GM18498 (cell line): ENCODE results near the gene NPNT.

Experiments used
- ATAC-seq: cut with Tn5 transposase; IDR thresholded peaks from one replicate; pipeline ENCODE4 v1.9.1; 2021; ENCODE audit warnings: mild to moderate bottlenecking, moderate library complexity; ENCODE audit not compliant: unreplicated experiment

Gene NPNT

DNA sequence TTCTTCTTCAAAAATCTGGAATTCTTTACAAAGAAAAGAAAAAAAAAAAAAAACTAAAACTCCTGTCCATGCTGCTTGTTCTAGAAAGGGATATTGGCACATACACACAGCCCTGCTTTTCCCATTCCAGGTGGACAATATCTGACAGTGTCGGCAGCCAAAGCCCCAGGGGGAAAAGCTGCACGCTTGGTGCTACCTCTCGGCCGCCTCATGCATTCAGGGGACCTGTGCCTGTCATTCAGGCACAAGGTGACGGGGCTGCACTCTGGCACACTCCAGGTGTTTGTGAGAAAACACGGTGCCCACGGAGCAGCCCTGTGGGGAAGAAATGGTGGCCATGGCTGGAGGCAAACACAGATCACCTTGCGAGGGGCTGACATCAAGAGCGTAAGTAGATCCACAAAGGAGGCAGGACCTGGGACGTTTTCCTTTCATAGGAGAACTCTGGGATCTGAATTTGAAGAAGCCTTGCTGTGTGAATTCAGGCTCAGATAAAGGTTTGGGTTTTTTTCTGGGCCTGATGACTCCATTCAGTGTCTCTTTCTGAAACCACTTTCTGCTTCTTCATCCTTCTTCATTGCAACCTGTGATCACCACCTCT is 71.9 kb downstream of the NPNT start:
- no peak for ATAC-seq

DNA sequence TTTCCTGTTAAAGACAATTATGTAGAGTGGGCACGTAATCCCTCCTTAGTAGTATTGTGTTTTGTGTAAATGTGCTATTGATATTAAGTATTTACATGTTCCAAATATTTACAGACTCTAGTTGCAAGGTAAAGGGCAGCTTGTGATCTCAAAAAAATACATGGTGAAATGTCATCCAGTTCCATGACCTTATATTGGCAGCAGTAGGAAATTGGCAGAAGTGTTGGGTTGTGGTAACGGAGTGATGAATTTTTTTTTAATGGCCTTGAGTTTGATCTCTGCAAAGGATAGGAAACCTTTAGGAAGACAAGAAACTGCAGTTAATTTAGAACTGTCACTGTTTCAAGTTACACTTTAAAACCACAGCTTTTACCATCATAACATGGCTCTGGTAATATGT is 74.3 kb downstream of the NPNT start:
- no peak for ATAC-seq

DNA sequence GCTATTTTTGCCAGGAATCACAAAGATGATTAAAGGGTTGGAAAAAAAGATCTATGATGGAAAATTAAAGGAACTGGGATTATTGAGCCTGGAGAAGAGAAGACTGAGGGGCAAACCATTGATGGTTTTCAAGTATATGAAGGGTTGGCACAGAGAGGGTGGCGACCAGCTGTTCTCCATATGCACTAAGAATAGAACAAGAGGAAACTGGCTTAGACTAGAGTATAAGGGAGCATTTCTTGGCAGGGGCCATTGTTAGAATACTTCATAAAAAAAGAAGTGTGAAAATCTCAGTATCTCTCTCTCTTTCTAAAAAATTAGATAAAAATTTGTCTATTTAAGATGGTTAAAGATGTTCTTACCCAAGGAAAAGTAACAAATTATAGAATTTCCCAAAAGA is 75.1 kb downstream of the NPNT start:
- no peak for ATAC-seq

DNA sequence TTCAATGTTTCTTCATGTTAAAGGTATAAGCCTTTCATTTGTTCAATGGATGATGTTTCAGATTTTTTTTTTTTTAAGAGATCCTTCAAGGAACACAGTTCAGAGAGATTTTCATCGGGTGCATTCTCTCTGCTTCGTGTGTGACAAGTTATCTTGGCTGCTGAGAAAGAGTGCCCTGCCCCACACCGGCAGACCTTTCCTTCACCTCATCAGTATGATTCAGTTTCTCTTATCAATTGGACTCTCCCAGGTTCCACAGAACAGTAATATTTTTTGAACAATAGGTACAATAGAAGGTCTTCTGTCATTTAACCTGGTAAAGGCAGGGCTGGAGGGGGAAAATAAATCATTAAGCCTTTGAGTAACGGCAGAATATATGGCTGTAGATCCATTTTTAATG is 75.8 kb downstream of the NPNT start:
- ATAC-seq, result no peak

DNA sequence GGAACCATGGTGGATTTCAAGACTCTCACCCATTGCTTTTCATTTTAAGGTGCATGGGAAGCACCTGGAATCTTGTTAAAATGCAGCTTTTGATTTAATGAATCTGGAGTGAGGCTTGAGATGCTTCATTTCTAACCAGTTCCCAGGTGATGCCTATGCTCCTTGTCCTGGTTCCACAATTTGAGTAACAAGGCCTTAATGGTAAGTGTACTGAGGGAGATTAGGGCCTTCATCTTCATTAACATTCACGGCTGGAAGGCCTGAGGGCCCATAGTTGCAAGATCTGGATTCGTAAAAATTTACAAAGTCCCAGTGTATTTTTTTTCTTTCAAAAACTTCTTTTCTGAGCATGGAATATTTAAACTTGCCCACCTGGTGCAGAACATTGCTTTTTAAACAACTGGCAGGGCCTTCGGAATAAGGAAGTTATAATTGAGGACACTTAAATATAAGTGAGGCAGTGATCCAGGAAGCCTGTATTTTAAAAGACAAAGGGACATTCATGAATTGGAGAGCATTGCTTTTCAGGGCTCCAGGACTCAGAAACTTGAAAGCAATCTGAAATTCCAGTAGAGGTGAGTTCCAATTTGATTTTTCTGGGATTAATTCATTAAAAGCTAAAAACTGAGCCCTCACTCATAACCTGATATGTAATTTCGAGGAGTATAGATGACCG is 77.8 kb downstream of the NPNT start:
- ATAC-seq, result no peak

DNA sequence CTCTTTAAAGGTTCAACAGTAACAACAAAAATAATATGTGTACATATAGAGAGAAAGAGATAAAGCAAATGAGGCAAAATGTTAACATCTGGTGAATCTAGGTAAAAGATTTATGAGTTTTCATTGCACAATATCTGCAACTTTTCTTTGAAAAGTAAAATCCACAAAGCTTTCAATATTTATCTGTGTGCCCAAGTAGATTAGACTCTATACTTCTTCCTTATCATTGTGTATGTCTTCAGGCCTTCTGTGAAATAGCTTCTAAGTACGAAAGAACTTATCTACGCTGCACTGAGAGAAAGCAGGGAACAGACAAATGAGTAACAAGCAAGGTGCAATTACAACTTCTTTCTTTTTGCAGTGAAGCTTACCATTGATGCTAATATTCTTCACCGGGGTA is 81.6 kb downstream of the NPNT start:
- no peak for ATAC-seq

DNA sequence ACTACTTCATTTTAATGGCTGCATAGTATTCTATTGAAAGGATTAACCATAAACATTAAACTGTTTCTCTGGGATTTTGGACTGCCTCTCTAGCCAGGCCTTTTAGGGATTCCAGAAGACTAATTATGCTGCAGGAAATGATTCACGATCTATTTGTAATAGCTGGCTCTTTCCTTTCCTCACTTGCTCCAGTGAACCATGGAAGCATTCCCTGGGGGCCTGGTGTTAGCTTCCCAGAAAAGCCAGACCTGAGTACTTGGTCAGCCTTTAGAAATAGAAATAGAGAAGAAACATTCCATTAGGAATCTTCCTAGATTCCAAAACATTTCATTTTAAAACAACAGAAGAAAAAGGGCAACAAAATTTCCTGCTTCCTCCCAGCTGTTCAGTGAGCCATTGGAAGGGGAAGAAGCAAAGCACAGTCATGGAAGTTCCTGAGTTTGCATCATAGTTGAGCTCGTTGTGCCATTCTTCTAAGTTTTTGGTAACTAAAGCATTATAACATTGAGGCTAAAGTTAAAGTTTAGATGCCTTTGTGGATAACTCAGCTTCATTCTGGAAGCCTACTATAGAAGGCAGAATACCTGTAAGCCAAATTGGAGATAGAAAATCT is 83.5 kb downstream of the NPNT start:
- ATAC-seq, result no peak

DNA sequence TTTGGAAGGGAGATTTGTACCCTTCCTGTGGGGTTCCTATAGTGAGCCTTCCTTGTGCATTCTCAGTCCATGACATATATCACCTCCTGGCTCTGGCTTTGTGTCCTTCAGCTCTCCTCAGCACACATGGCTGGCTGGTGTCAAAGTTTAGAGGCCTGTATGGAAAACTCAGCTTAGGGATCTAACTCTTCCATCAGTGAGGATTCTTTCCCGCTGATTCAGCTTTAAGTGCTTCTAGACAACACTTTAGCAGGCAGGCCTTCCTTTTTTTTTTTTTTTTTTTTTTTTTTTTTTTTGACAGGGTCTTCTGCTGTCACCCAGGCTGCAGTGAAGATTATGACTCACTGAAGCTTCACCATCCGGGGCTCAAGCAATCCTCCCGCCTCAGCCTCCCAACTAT is 84.2 kb downstream of the NPNT start:
- no peak for ATAC-seq

DNA sequence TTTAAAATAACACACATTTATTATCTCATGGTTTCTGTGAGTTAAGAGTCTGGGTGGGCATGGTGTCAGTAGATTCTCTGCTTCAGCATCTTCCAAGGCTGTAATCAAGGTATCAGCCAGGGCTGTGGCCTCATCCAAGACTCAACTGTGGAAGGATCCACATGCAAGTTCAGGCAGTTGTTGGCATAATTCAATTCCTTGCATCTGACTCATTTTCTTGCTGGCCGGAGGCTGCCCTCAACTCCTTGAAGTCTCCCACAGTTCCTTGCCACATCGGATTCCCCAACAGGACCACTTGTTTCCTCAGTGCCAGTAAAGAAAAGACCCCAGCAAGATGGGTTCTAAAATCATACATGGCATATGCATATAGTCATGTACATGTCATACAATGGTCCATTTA is 93.4 kb downstream of the NPNT start:
- no peak for ATAC-seq

DNA sequence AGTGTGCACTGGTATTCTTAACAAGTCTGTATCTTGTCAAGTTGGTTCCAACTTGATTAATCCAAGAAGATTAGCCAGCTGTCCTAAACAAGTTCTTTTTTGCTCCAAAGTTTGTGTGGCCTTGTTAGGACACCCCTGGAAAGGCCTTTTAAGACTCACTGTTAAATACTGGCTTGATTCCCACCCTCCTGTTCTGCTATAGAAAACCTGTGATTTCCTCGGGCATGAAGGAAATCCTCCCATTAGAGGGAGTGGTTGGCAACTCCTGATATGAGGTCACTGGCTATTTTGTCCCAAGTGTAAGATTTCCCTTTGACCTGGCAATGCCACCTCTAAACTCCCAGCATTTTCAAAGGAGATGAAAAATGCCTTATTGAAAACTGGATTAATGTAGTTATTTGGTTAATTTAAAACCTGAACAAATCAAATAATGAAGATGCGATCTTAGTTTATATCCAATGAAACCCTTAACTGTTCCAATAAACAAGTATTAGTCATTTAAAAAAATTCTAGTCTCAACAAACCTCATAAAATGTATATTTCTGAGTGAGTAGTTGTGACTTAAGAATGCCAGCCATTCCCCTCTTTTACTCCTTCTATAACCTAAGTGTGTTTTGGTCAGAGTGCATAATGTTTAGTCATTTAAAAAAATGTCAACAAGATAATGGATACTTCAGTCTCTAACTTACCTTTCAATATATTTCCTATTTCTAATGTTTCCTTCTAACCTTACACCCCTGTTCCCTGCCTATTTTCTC is 94.4 kb downstream of the NPNT start:
- no peak for ATAC-seq

DNA sequence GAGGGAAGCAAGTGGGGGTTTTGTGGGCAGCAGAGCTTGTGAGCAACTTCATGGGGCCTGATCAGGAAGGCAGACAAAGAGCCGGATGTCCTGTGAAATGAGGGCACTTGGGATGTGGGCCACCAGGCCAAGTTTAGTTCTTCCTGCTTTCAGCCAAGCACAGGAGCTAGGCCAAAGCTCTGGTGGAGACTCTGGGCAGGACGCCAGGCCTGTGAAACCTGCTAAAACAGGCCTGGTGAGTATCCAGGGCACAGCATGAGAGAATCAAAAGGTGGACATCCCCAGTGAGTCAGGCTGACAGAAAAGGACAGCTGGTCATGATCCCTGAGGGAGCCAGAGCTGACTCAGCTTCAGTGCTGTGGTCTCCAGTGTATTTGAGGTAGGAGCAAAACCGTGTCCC is 95.7 kb downstream of the NPNT start:
- no peak for ATAC-seq

DNA sequence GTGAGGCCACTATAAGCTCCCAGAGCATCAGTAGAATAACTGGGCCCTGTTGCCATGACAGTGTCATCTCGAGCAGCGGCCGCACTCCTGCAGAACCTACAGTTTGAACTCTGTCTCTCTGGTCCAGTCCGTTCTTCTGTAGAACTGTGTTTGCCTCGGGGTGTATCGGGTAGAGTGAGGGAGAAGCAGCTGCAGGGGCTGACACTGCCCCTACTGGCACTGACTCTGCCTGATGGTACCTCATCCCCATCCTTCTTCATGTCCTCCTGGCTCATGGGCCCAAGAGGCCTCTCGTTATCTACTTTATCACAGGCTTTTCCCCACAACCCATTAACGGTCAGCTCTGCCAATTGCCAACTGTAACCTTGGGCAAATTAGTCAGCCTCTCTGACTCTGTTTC is 96.5 kb downstream of the NPNT start:
- ATAC-seq, result no peak

DNA sequence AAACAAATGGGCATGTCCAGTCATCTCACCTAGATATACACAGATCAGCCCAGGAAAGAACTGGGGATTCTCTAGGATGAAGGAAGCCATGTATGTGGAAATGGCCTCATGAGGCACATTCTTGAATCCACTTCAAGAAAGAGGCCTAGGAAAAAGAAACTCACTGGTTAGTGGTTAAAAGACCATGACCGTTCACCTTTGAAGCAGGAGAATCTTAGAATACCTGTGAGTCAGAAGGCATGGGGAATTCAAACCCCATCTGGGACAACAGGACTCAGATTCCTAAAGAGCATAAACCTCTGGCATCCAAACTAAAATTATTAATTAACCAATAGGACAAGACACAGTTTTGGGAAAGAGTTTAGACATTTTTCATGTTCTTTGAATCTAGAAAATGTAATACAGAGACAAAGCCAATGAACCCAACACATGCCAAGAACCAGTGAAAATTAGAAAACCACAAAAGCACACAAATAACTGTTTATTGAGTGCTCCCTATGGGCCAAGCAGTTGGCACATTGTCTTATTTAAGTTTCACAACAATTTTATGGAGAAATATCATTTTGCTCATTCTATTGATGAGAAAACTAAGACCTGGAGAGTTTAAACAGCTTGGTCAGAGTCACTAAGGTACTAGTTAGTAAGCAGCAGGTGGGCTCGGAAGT is 97.5 kb downstream of the NPNT start:
- ATAC-seq, result no peak

DNA sequence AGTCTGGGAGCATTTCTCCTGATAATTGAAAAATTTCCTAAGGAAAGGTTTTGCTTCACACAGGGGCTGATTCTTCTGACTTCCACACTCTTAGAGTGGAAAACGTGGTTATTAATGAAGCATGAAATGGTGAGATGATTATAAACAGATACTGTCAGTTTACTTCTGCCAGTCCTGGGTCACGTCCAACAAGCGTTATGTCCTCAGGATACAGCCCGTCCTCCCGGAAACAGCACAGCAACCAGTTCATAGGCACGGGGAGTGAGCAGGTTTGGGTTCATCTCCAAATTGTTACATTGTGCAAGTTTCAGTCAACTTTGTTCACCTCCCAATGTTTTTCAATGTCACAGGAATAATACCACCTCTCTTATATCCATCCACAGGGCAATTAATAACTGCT is 98.8 kb downstream of the NPNT start:
- no peak for ATAC-seq

DNA sequence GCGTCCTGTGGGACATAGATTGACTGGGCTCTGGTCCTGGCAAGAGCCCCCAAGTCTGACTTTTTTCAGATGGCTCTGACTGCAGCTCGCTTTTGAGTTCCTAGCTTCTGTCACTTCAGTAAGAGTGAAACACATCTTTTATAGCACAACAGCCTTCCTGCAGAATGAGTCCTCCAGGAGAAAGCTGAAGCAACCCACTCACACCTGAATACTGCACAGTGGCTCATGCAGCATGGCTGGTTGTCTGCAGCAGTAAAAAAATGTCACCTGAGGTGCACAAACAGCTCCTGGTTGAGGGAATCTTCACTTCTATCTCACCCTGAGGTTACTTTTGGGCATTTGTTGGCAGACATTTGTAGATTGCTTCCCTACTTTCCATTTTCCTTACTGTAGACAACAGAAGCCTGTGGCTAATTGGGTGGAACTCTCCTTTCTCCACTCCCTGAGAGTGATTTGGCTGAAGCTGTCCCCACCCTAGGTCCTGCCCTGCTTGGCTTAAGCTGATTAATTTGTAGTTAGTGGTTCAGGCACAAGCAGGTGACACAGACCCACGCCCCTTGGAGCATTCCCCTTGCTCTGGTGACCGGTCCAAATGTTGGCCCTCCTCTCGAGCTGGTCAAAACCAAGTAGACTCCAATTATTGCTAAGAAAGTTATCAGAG is 99.7 kb downstream of the NPNT start:
- ATAC-seq, result no peak

DNA sequence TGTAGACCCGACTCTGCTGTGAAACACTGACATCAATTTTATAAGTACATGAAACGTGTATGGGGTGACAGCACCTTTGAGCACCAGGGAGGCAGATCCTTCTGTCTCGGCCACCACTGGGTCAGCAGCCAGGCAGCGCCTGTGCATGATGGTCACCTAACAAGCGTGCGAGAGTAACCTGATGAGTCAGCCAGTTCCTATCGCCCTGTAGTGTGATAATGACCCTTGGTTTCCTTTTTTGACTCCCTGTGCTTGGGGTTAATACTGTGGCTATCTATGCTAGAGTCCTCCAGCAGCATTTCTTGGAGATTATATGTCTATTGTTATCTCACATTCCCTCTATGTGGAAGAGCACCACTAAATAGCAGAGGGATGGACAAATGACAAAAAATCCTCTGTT is 101.6 kb downstream of the NPNT start:
- no peak for ATAC-seq

DNA sequence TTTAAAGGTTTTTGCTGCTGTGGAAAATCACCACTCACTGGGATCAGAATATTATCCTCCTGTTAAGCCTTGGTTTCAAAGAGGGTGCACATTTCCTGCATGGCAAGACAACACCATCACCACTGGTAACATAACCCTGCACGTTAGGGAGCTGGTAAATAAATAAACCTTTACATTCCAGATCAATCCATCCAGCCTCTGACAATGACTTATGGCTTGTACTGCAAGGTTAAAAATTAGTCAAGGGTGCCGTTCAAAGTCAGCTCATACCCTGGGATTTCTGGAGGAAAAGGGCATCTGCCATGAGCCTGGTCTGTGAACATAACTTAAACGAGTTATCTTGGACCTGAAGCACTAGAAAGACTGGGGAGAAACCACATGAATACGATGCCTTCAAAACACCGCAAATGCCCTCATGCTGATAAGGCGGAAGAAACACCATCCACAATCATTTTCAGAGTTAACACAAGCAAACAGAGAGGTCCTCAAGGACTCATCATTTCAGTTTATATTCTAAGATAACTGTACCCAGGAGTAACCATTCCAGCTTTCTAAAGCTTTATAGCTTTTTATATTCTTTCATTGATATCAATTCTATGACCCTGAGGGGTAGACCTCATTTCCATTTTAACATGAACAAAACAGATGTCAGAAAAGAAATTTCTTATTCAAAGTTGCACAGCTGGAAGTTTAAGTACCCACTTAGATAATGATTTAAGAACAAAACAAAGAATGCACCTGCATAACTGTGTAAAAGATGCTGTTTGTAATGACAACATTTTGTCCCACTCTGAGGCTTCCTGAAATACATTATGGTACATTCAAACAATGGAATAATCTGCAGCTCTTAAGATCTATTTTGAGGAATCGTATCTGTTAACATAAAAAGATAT is 103.1 kb downstream of the NPNT start:
- no peak for ATAC-seq

DNA sequence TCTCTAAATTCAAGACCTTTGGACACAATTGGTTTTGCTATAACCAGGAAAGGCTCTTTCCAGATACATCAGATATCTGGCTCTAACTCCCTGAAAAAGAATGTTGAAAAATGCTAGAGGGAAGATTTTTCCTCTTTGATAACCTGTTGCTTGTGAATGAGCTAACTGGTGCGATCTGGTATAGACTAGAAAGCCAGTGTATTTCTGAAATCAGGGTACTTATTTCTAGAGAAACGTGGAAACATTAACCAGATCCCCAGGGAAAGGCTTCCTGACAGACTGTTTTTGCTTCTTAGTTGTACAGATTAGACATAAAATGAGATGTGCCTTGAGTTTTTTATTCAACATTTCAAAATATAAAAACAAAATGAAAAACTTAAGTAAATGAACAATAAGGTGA is 107.7 kb downstream of the NPNT start:
- no peak for ATAC-seq

DNA sequence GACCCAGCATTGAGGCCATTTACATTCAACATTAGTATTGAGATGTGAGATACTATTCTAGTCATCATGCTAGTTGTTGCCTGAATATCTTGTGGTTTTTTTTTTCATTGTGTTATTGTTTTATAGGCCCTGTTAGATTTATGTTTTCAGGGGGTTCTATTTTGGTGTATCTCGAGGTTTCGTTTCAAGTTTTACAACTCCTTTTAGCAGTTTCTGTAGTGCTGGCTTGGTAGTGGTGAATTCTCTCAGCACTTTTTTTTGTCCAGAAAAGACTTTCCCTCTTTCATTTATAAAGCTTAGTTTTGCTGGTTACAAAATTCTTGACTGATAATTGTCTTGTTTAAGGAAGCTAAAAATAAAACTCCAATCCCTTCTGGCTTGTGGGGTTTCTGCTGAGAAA is 115.5 kb downstream of the NPNT start:
- ATAC-seq, result no peak

DNA sequence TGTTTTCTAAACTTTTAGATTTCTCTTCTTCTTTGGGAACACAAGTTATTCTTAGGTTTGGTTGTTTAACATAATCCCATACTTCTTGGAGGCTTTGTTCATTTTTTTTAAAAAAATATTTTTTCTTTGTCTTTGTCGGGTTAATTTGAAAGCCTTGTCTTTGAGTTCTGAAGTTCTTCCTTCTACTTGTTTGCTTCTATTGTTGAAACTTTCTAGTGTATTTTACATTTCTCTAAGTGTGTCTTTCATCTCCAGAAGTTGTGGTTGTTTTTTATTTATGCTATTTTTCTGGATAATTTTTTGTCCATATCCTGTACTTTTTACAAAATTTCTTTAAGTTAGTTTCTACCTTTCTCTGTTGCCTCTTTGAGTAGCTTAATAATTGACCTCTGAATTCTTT is 116.1 kb downstream of the NPNT start:
- no peak for ATAC-seq
